GM20000 (cell line): Measurements from ENCODE around the gene ABI3BP.

Experiments used
- DNase-seq: peaks from one replicate; pipeline ENCODE4 v3.0.0; 2012; ENCODE audit warnings: low spot score
- CTCF ChIP-seq: IDR thresholded peaks from 2 replicates; pipeline ENCODE4 v1.5.1; 2012; ENCODE audit warnings: mild to moderate bottlenecking, control low read depth; ENCODE audit errors: extremely low read depth, missing control alignments

Gene ABI3BP

DNA sequence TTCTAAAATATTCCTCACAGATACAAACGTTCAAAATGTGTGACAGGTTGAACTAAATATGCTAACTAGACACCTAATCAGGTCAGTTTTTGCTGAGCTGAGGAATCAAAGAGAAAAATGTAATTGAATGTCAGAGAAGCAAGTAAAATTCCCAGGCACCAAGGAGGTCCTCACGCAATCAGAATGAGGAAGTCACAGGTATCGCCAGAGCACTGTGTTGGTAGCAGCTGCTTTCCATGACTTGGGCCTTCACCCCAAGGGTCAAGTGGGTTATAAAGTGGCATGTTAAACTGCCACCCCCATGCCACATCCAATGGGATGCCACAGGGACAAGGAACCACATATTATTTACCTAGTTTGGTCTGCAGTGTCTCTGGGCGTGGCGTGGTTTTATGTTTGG, 158.9 kb downstream of the ABI3BP start:
- no peak for DNase-seq
- no peak for TF ChIP-seq CTCF

DNA sequence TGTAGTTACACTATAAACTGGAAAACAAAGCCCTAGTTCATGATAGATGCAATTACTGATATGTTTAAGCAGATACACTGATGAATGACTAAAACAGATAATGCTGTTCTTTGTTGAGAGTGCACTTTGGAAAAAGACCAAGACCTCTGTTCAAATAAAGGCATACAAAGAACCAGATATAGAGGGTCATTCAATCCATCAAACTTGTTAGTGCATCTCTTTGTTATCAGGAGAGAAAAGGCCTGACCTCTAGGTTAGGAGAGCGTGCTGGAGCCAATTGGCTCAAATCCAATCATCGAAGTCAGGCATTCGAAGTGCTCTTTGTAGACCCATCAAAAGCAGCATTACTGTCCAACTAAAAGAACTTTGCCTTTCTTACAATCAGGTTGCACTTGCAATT, 159.7 kb downstream of the ABI3BP start:
- no peak for DNase-seq
- no peak for TF ChIP-seq CTCF

DNA sequence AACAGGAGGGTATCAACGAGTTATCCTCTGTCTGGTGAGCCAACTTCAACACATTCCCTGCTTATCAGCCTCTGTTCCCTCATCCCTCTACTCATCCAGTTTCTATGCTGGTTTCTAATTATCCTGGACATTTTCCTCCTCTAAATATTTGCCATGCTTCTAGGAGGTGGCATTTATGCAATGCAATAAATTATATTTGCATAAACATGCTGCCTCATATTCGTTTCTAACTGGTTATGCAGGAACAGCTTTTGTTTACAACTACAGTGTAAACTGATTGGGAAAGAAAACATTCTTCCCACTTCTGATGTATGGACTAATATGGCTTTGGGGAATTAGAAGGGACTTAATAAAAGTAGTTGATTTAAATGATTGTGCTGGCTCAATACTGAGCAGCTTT, 161.6 kb downstream of the ABI3BP start:
- no peak for TF ChIP-seq CTCF
- no peak for DNase-seq

- no peak for TF ChIP-seq CTCF
- no peak for DNase-seq
Observed at GRCh38 chr3:100830931-100831330, 162.3 kb downstream of the ABI3BP start.

- DNase-seq = no peak
- TF ChIP-seq CTCF = no peak
Observed at GRCh38 chr3:100825574-100825973, 167.6 kb downstream of the ABI3BP start.

- TF ChIP-seq CTCF = no peak
- DNase-seq = no peak
Observed at GRCh38 chr3:100815583-100815982, 177.6 kb downstream of the ABI3BP start.

- no peak for DNase-seq
- no peak for TF ChIP-seq CTCF
Observed at GRCh38 chr3:100813828-100814227, 179.4 kb downstream of the ABI3BP start.
